G401 (cell line): ENCODE measurements around the gene NEO1. TPM values are rescaled to one million over a fixed set of nuclear protein-coding genes. Genes with fewer than 3 reads are reported as not detected.

ENCODE experiments used
- DNase-seq: peaks from one replicate; pipeline ENCODE4 v3.0.0-alpha.2; 2015; ENCODE audit warnings: low spot score
- in situ Hi-C: cut with HindIII; loops from 2 replicates; pipeline ENCODE4 v1.10.0; 2016; ENCODE audit warnings: low sequenced_read_pairs, mixed read lengths
- total RNA-seq: library from RNA; depleted of rRNA; stranded (reverse); fragments of >200 nt; shearing (Covaris generic); gene quantifications from 2 replicates; pipeline ENCODE4 v1.2.3, GENCODE V29; 2014; rRNA removed

Gene NEO1
- total RNA-seq: 0.81 and 0.98 TPM in 2 replicates

- peak; percentile 84 for DNase-seq
- in situ Hi-C loops: no loop called here
Measured at GRCh38 chr15:73051807-73052652, at the start of gene NEO1. TSS of gene NEO1 (plus strand) at chr15:73052463. CDS start at chr15:73052676, 213 bp downstream.

GRCh38 chr15:73004462-73004861, 47.8 kb upstream of the NEO1 start:
- in situ Hi-C loops: no loop called here

GRCh38 chr15:73005032-73005431, 47.2 kb upstream of the NEO1 start:
- in situ Hi-C loops: no loop called here
- DNase-seq: no peak

More at GRCh38 chr15:73004462-73004861, 47.8 kb upstream of the NEO1 start:
- DNase-seq: no peak

- in situ Hi-C loops: no loop called here
- DNase-seq: no peak
Measured at GRCh38 chr15:73005446-73005845, 46.8 kb upstream of the NEO1 start.

GRCh38 chr15:73006523-73006922, 45.7 kb upstream of the NEO1 start:
- no peak for DNase-seq
- in situ Hi-C loops: no loop called here

- DNase-seq: no peak
- in situ Hi-C loops: no loop called here
Measured at GRCh38 chr15:73009066-73010056, 42.9 kb upstream of the NEO1 start.

- no peak for DNase-seq
- in situ Hi-C loops: no loop called here
Measured at GRCh38 chr15:73010154-73011152, 41.8 kb upstream of the NEO1 start.

- in situ Hi-C loops: no loop called here
- DNase-seq: no peak
Measured at GRCh38 chr15:73014904-73015303, 37.4 kb upstream of the NEO1 start.

- in situ Hi-C loops: no loop called here
- DNase-seq: no peak
Measured at GRCh38 chr15:73015493-73015892, 36.8 kb upstream of the NEO1 start.

- in situ Hi-C loops: no loop called here
- no peak for DNase-seq
Measured at GRCh38 chr15:73017987-73018386, 34.3 kb upstream of the NEO1 start.

GRCh38 chr15:73019154-73019553, 33.1 kb upstream of the NEO1 start:
- no peak for DNase-seq
- in situ Hi-C loops: no loop called here

GRCh38 chr15:73019601-73020146, 32.6 kb upstream of the NEO1 start:
- no peak for DNase-seq
- in situ Hi-C loops: no loop called here

GRCh38 chr15:73021139-73021621, 31.1 kb upstream of the NEO1 start:
- no peak for DNase-seq
- in situ Hi-C loops: no loop called here

GRCh38 chr15:73022161-73022560, 30.1 kb upstream of the NEO1 start:
- in situ Hi-C loops: no loop called here
- DNase-seq: no peak

- in situ Hi-C loops: no loop called here
- no peak for DNase-seq
Measured at GRCh38 chr15:73023071-73023470, 29.2 kb upstream of the NEO1 start.

- in situ Hi-C loops: no loop called here
- DNase-seq: no peak
Measured at GRCh38 chr15:73024168-73024567, 28.1 kb upstream of the NEO1 start.

- no peak for DNase-seq
- in situ Hi-C loops: no loop called here
Measured at GRCh38 chr15:73026511-73027054, 25.7 kb upstream of the NEO1 start.

GRCh38 chr15:73028031-73028430, 24.2 kb upstream of the NEO1 start:
- DNase-seq: no peak

More at GRCh38 chr15:73028031-73028430, 24.2 kb upstream of the NEO1 start:
- in situ Hi-C loops: no loop called here
